ENCODE results near the gene MED25.

GRCh38 chr19:49838885-49839588, 20.9 kb downstream of the MED25 start:
- TF ChIP-seq, protein P1, sequence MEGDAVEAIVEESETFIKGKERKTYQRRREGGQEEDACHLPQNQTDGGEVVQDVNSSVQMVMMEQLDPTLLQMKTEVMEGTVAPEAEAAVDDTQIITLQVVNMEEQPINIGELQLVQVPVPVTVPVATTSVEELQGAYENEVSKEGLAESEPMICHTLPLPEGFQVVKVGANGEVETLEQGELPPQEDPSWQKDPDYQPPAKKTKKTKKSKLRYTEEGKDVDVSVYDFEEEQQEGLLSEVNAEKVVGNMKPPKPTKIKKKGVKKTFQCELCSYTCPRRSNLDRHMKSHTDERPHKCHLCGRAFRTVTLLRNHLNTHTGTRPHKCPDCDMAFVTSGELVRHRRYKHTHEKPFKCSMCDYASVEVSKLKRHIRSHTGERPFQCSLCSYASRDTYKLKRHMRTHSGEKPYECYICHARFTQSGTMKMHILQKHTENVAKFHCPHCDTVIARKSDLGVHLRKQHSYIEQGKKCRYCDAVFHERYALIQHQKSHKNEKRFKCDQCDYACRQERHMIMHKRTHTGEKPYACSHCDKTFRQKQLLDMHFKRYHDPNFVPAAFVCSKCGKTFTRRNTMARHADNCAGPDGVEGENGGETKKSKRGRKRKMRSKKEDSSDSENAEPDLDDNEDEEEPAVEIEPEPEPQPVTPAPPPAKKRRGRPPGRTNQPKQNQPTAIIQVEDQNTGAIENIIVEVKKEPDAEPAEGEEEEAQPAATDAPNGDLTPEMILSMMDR (IDR thresholded peaks at IDR 0.05), result no peak
- no peak for TF ChIP-seq POLR2A (IDR thresholded peaks at IDR 0.05)
